GM18858 (cell line): ENCODE data around the gene PIH1D1.
"Not testable (repeated sequence)": the region's sequence is repeated elsewhere in the genome, so short reads cannot be mapped to it uniquely, and the experiment has no call there.

ENCODE experiments used
- ATAC-seq: cut with Tn5 transposase; IDR thresholded peaks from one replicate; pipeline ENCODE4 v1.9.1; 2021; ENCODE audit not compliant: unreplicated experiment

Gene PIH1D1

GRCh38 chr19:49481020-49481683, 29.5 kb upstream of the PIH1D1 start:
- ATAC-seq = no peak

GRCh38 chr19:49479975-49480628, 28.5 kb upstream of the PIH1D1 start:
- ATAC-seq = no peak

- ATAC-seq = no peak
These were observed 24.6 kb upstream of the PIH1D1 start for GRCh38 chr19:49475995-49476880.

DNA sequence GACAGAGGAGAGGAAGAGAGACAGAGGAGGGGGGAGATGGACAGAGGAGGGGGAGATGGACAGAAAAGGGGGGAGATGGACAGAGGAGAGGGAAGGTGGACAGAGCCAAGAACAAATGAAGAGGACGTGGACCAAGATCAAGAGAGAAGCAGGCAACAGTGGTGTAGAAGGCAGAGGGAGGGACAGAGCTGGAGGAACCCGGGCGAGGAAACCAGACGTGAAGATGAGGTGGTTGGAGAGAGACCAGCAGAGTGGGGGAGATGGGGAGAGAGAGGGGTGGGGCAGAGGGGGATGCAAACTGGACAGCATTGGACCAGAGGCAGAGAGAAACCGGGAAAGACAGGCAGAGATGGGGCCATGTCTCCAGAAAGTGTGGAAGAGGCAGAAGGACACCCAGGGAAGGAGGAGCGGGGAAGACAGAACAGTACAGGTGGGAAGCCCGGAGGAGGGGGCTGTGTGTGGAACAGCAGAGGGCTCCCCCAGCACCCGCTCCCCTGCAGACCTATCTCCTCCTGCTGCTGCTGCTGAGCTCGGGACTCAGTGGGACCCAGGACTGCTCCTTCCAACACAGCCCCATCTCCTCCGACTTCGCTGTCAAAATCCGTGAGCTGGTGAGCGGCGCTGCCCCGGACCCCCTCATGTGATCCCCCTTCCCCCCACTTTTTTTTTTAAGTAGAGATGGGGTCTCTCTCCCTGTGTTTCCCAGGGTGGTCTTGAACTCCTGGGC, 23.7 kb upstream of the PIH1D1 start:
- ATAC-seq = no peak

DNA sequence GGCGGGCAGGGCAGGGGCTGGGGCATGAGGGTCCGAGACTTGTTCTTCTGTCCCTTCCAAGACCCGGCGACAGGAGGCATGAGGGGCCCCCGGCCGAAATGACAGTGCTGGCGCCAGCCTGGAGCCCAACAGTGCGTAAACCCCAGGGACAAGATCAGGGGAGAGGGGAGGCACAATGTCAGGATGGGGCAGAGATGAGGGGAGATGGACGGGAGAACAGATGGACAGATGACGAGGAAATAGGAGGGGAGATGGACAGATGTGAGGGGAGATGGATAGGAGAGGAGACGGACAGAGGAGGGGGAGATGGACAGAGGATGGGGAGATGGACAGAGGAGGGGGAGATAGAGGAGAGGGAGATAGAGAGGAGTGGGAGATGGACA, 22.9 kb upstream of the PIH1D1 start:
- ATAC-seq = no peak

DNA sequence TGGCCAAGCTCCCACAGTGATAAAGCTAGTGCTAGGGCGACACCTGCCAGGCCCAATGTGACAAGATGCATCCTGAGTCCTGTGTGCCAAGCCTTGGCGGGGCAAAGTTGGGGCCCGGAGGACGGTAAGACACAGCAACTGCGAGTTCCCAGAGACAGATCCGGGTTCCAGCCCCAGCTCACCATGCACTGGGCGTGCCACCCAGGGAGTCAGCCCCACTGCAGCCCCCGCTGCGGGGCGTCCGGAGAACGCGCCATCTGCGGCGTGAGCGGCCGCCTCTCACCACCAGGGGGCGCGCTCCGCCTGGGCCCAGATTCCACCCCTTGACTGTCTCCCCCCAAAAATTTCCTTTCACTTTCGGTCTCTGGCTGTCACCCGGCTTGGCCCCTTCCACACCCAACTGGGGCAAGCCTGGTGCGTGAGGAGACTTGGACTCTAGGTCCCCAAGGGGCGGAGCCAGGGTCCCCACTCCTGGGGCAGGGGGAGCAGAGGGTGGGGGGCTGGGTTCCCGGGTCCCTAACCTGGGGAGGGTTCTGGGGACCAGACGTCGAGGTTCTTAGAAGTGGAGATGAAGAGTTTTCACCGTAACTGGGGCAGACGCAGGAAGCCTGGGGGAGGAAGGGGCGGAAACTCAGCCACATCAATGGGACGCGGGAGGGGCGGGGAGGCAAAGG, 22.4 kb upstream of the PIH1D1 start, which contains the start of gene FLT3LG:
TSS of gene FLT3LG (plus strand) at position 348 of the 674 bp plus-strand sequence. CDS start 425 bp downstream, outside the sequence.
- ATAC-seq = no peak

DNA sequence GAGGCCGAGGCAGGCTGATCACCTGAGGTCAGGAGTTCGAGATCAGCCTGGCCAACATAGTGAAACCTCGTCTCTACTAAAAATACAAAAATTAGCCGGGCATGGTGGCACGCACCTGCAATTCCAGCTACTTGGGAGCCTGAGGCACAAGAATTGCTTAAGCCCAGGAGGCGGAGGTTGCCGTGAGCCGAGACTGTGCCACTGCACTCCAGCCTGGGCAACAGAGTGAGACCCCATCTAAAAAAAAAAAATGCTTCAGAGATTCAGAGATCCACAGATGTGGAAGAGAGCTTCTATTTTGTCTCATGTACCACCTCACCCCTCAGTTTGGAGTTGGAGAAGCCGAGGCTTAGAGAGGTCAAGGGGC, 21.9 kb upstream of the PIH1D1 start:
- ATAC-seq = not testable (repeated sequence)

DNA sequence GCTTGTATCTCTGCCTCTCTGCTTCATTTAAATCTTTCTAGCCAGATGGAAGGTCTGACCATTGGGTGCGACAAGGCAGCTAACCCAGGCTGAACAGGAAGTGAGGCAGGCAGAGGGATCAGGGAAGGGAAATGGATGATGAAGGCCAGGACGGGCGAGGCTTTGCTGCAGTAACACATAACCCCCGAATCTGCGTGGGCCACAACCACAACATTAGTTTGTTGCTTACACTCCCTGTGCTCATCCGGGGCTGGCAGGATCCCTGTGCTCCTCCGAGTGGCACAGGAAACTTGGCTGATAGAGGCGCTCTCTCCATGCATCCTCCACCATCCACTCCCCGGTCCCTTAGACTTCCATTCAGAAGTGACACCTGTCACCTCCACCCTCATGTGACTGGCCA, 21.3 kb upstream of the PIH1D1 start:
- ATAC-seq = no peak

DNA sequence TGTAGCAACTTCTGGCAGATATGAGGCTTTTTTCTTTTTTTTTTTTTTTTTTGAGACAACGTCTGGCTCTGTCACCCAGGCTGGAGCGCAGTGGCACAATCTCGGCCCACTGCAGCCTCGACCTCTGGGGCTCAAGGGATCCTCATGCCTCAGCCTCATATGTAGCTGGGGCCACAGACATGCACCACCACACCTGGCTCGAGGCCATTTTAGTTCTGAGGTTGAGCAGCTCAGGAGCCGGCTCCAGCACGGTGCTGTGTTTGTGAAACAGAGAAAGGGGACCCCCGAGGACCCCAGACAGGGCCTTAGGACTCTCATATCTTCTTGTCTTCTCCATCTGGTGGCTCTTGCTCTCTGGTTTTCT, 19.0 kb upstream of the PIH1D1 start:
- no peak for ATAC-seq

GRCh38 chr19:49469828-49470614, 18.4 kb upstream of the PIH1D1 start:
- no peak for ATAC-seq

DNA sequence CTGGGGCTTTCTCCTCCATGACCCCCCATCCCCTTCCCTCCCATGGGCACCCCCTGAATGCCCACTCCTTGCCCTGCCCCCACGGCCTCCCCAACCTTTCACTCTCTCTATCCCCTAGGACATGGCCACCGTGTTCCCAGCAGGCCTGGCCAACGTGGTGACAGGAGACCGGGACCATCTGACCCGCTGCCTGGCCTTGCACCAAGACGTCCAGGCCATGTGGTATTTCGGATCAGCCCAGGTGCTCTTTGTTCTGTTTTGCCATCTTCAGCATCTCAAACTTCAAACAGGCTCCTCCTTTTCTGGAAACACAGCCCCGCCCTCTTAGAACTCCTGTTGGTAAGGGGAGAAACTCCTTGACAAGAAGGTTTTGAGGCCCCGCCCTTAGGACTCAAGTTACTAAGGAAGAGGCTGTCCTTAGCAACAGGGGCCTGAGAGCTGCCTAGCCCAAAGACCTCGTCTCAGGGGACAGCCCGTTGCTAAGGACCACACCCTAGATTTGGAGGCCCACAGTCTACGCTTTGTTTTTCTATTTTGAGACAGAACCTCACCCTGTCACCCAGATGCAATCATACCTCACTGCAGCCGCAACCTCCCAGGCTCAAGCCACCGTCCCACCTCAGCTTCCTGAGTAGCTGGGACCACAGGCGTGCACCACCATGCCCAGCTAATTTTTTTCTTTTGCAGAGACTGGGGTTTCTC, 17.3 kb upstream of the PIH1D1 start:
- ATAC-seq = no peak

DNA sequence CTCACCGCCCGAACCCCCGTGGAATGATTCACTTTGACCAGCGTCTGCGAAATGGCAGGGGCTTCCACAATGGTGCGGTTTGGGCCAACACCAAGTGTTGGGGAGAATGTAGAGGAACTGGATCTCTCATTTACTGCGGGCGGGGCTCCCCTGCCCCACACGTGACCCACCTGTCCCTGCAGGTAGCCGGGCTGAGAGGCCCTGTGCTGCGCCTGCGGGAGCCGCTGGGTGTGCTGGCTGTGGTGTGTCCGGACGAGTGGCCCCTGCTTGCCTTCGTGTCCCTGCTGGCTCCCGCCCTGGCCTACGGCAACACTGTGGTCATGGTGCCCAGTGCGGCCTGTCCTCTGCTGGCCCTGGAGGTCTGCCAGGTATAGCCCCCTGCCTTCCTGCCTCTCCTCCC, 16.6 kb upstream of the PIH1D1 start:
- ATAC-seq = no peak

DNA sequence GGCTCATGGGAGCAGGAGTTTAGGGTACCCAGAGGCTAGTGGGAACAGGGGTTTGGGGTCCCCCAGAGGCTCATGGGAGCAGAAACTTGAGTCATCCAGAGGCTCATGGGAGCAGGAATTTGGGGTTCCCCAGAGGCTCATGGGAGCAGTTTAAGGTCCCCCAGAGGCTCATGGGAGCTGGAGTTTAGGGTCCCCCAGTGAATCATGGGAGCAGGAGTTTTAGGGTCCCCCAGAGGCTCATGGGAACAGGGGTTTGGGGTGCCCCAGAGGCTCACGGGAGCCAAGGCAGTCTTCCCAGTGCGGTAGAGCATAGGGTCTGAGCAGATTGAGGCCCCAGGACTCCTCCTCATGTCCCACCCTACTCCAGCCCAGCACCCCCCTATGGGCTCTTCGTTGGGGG, 13.8 kb upstream of the PIH1D1 start:
- no peak for ATAC-seq

- ATAC-seq = no peak
These were observed 12.5 kb upstream of the PIH1D1 start for GRCh38 chr19:49463960-49464740.

DNA sequence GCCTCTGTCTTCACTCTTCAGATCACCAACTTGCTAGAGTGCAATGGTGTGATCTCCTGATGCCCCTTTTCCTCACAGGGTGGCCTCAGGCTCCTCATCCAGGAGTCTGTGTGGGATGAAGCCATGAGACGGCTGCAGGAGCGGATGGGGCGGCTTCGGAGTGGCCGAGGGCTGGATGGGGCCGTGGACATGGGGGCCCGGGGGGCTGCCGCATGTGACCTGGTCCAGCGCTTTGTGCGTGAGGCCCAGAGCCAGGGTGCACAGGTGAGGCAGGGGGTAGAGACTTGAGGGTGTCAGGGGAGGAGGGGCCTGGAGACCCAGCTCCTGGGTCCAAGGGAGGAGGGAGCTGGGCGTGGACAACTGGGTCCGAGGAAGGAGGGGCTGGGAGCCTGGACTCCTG, 10.9 kb upstream of the PIH1D1 start:
- ATAC-seq = no peak

DNA sequence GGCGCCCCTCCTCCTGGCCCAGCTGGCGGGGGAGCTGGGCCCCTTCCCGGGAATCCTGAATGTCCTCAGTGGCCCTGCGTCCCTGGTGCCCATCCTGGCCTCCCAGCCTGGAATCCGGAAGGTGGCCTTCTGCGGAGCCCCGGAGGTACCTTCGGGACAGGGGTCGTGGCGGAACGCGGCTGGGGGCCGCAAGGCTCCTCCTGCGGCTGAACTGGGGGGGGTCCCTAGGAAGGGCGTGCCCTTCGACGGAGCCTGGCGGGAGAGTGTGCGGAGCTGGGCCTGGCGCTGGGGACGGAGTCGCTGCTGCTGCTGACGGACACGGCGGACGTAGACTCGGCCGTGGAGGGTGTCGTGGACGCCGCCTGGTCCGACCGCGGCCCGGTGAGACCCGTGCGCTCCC, 10.0 kb upstream of the PIH1D1 start:
- no peak for ATAC-seq

DNA sequence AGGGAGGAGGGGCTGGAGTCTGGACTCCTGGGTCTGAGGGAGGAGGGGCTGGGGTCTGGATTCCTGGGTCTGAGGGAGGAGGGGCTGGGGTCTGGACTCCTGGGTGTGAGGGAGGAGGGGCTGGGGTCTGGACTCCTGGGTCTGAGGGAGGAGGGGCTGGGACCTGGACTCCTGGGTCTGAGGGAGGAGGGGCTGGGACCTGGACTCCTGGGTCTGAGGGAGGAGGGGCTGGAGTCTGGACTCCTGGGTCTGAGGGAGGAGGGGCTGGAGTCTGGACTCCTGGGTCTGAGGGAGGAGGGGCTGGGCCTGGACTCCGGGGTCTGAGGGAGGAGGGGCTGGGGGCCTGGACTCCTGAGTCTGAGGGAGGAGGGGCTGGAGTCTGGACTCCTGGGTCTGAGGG, 9.5 kb upstream of the PIH1D1 start:
- ATAC-seq = not testable (repeated sequence)

DNA sequence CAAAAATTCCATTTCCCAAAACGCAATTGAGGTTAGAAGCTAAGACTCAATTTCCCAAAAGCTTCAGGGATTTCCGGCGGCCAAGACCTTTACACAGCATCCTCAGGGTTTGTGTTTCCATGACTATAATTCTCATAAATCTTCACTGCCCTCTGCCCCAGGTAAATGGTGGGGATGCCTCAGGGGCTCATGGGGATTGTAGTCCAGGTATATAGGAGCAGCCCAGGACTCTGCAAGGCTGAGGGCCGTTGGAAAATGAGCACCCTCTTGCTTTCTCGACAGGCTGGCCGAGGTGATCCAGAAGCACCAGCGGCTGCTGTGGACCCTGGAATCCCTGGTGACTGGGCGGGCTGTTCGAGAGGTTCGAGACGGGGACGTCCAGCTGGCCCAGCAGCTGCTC, 7.8 kb upstream of the PIH1D1 start:
- no peak for ATAC-seq

DNA sequence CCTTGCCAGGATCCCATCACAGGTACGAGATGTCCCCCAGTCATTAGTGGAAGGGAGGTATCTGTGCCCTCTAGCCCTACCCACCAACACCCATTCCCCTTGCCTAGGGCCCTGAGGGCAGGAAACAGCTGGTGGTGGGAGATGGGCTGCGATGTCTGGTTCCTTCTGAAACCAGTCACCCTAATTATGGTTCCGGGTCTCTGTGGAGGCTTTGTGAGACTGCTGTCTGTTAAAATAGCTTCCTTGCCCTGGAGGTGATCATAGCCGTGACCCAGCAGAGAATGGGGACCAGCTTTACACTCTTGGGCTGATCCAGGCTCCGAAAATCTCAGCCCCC, 6.9 kb upstream of the PIH1D1 start:
- no peak for ATAC-seq
